Inferior parietal cortex (tissue), 1 donor: ENCODE data around the gene SLC25A53.

ENCODE experiments used
- DNase-seq: peaks from one replicate; pipeline ENCODE4 v3.0.0-alpha.2; 2016; ENCODE audit errors: extremely low spot score

The SLC25A53 gene, protein sequence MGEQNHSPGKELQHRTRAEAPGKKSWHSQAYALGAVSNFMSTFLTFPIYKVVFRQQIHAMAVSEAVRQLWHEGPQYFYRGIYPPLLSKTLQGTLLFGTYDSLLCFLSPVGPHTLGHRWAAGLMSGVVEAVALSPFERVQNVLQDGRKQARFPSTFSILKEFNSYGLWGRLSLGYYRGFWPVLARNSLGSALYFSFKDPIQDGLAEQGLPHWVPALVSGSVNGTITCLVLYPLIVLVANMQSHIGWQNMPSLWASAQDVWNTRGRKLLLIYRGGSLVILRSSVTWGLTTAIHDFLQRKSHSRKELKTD

GRCh38 chrX:104156630-104157529, at the start of gene SLC25A53:
Gene SLC25A53 (minus strand): TSS chrX:104157009. CDS start chrX:104105257, 51,752 bp downstream.
- peak; percentile 78 for DNase-seq

GRCh38 chrX:104205548-104205947, 48.7 kb upstream of the SLC25A53 start:
- DNase-seq: no peak

DNA sequence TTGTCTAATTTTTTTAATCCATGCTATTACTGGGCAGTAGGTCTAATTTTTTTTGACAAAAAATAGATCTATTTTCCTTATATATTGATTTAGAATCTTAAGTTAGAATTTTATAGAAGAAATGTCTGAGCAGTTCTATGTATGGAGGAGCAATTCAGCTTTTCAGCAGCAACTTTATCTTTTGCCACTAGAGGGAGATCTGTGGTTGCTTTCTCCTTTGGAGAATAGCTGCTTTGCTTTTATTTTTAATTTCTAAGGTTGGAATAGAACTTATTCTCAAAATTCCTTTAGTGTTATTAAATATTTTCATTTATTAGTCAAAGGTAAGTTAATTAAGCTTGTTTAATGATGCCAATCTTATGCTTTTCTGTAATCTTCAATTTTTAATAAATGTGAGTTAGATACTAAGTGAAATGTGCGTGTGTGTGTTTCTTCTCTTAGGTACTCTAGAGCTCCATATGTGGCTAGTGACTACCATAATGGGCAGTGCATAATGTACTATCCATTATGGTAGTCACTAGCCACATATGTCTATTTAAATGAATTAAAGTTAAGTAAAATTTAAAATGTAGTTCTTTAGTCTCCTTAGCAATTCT, 38.8 kb upstream of the SLC25A53 start:
- DNase-seq: peak; percentile 58

GRCh38 chrX:104195013-104195412, 38.2 kb upstream of the SLC25A53 start:
- DNase-seq: no peak

DNA sequence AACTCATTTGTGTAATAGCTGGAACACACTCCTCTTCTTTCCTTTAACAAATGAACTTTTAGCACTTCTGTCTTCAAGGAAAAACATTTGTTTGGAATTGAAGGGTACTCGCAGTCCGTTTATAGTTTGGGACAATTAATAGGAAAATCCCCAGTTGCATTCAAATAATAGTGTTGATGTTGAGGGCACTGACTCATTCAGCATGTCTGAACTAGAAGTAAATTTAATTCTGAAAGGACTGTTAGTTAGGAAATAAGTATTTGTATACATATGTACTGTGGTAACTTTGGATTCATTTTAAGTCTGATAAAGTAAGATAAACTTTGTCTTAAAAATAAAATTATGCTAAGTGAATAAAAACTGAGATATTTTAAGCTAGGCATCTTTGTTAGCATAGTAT, 36.7 kb upstream of the SLC25A53 start:
- no peak for DNase-seq

DNA sequence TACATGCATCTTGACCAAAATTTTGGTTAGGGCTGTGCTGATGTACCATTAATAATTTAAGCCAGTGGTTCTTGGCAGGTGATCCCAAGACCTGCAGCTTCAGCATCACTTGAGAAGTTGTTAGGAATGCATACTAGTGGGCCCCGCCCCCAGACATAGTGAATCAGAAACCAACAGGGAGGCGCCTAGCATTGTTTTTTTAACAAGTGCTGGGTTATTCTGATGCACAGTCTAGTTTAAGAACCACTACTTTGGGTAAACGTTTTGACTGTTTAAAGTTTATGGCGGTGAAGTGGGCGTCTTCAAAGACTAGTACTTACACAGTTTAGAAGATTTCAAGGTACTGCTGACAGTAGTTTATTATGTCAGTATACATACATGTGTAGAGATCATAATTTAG, 33.0 kb upstream of the SLC25A53 start:
- DNase-seq: no peak

DNA sequence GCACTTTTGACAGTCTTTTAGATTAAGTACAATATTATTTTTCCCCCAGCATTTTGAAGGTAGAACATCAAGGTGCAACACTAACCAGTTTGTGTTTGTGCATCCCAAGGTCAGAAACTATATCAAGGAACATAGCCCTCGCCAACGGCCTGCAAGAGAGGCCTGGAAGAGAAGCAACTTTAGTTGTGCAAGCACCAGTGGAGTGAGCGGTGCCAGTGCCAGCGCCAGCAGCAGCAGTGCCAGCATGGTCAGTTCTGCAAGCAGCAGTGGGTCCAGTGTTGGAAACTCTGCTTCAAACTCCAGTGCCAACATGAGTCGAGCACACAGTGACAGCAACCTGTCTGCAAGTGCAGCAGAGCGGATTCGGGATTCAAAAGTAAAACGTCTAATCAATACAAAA, 31.1 kb upstream of the SLC25A53 start:
- DNase-seq: no peak

DNA sequence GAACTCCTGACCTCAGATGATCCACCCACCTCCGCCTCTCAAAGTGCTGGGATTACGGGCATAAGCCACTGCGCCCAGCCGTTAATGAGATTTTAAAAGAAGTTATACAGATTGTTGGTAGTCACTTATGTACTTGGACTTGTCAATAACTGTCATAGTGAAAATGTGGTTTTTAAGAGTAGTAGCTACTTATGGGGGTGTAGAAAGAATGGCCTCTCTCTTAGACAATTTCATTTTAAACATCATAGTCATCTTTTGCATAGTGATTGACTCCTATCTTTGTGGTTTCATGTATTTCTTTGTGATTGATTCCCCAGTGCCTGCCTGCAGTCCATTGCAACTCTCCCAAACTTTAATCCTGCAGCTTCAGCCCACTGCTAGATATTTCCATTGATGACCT, 26.9 kb upstream of the SLC25A53 start:
- no peak for DNase-seq

- DNase-seq: no peak
Observed at GRCh38 chrX:104173841-104174240, 17.0 kb upstream of the SLC25A53 start.

- DNase-seq: no peak
Observed at GRCh38 chrX:104172788-104173187, 16.0 kb upstream of the SLC25A53 start.

- DNase-seq: no peak
Observed at GRCh38 chrX:104172121-104172520, 15.3 kb upstream of the SLC25A53 start.

GRCh38 chrX:104168127-104168526, 11.3 kb upstream of the SLC25A53 start:
- DNase-seq: no peak

GRCh38 chrX:104166735-104167436, 10.1 kb upstream of the SLC25A53 start:
- no peak for DNase-seq

DNA sequence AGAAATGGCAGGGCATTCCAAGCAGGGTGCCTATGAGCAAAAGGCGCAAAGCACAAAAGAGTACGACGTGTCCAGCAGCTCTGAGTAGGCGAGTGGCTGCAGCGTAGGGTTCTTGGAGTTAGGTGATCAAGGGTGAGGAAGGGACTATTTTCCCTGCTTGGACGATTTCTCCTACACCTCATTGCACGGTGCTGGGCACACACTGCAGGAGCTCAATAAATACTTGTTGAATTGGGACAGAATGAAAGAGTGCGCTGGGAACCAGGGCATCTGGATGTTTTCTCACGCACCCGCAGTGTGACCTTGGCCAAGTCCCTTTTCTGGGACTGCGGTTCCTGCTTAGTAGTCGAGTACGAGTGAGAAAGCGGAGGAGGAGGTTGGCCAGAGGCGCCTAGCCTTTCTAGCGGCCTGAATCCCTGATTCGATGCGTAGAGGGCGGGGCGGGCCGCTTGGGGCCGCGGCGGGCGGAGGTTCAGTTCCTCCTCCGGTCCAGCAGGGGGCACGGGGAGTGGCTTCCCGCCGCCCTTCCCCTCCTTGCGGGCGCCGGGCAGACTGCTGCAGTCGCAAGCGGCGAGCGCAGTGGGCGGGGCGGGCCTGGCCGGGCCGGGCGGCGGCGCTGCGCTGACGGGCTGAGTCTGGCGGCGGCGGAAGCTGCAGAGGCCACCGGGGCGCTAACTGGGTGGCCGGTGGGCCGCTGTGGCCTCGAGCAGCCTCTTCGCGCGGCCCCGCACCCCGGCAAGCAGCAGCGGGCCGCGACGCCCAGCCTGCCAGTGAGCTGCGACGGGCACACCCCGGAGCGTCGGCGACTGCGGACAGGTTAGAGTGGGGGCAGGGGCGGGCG, 9.3 kb upstream of the SLC25A53 start, which contains the start of gene FAM199X:
FAM199X (plus strand) TSS at position 560 of the 841 bp plus-strand sequence. CDS start 333 bp downstream, outside the sequence.
- DNase-seq: peak; percentile 70

DNA sequence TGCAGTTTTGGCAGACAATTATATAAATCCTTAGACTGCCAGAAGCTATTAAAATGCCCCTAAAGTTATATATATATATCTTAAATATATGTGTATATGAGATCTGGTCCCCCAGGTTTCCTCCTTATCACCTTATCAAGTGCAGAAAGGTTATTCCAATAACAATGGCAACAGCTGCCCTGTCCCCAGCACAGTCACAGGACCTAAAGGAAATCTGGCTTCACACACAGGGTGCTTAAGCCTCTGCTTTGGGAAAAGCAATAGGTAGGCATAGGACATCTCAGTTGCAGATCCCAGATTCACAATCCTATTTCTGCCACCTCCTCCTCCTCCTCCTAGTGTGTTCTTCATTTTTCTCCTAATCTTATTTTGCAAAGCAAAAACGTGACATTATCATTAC, 5.8 kb downstream of the SLC25A53 start:
- no peak for DNase-seq

- DNase-seq: no peak
Observed at GRCh38 chrX:104141087-104141760, 15.6 kb downstream of the SLC25A53 start.

DNA sequence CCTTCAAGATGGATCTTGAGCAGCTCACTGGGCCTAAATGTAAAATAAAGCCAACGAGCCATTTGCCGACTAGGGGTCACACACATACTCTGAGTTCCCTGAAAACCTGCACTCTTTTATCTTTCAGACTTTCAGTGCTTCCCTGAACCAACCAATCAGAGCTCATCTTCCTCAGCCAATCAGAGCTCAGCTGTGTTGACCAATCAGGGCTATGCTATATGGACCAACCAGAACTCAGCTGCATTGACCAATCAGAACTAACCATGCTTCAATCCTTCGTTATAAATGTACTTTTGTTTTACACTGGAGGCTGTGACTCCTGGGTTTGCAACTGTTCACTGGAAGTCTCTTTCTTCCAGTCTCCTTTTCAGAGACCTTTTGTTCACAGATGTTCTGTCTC, 19.3 kb downstream of the SLC25A53 start:
- DNase-seq: no peak

DNA sequence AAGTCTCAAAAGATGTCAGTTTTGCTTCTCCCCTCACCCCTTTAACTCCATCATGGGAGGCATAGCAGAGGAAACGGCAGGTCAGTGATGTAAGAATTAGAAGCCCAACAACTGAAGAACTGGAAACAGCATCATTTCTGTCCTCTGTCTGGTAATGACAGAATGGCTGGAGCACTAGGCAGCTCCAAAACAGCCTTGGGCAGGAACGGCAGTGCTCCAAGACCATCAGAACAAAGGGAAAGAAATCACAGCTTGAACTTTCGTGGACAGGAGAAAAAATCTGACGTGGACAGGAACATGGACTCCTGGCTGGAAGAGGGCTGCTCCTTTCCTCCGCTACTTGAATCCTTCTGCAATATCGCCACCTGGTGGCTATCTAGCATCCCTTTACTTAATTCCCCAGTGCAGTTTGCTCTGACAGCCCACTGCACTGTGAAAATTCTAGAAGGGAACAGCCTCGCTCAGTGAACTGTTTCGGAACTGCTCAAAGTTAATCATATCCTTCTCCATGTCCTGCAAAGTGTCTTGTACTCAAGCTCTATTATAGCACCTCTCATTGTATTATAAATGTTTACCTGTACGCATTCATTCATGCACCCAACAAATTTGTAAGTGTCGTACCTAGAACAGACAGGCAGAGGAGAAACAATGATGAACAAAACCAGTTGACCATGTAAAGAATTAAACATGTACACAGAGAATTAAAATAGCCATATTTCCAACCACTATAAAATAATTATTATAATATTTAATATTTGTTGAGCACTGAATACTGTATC, 20.4 kb downstream of the SLC25A53 start:
- peak; percentile 84 for DNase-seq

DNA sequence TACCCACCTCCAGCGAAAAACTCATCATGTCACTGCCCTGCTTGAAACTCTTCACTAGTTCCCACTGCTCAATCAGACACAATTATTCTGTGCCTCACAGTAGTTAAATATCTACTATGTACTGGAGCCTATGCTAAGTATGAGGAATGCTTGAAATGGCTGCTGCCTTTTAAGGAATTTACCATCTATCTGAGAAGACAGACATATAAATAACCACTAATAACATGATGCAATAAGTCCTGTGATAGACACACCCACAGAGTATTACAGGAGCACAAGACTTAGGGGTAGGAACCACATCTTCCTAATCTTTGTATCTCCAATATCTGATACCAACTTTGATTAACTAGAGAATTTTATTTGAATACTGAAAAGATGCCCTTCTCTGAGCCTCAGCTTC, 21.1 kb downstream of the SLC25A53 start:
- DNase-seq: no peak
